Measurements from ENCODE around the gene ST3GAL3. TPM values are rescaled to one million over a fixed set of nuclear protein-coding genes. Genes with fewer than 3 reads are reported as not detected.

ST3GAL3 gene
- total RNA-seq, 1 donor from 2014 or later: 11.2 TPM

GRCh38 chr1:43935711-43936427, 228.5 kb downstream of the ST3GAL3 start:
- DNase-seq (ENCODE audit: low spot score) (no peak), ATAC-seq (no peak)

- ATAC-seq: peak; percentile 54
- DNase-seq (ENCODE audit: low spot score): no peak
Observed at GRCh38 chr1:43936431-43937151, 229.3 kb downstream of the ST3GAL3 start.

- ATAC-seq (no peak), DNase-seq (ENCODE audit: low spot score) (no peak)
Observed at GRCh38 chr1:43937179-43937865, 230.0 kb downstream of the ST3GAL3 start.

GRCh38 chr1:43938383-43938782, 231.0 kb downstream of the ST3GAL3 start:
- DNase-seq (ENCODE audit: low spot score): no peak
- no peak for ATAC-seq

- ATAC-seq (no peak), DNase-seq (ENCODE audit: low spot score) (no peak)
Observed at GRCh38 chr1:43938892-43939587, 231.7 kb downstream of the ST3GAL3 start.

GRCh38 chr1:43942411-43942810, 235.1 kb downstream of the ST3GAL3 start:
- no peak for ATAC-seq
- no peak for DNase-seq (ENCODE audit: low spot score)

GRCh38 chr1:43944860-43945259, 237.5 kb downstream of the ST3GAL3 start:
- DNase-seq (ENCODE audit: low spot score): no peak
- ATAC-seq: no peak

GRCh38 chr1:43945674-43946235, 238.4 kb downstream of the ST3GAL3 start:
- DNase-seq (ENCODE audit: low spot score): no peak
- no peak for ATAC-seq

GRCh38 chr1:43946236-43947060, 239.1 kb downstream of the ST3GAL3 start, which contains the start of gene IPO13:
Gene IPO13, plus strand, starts transcription at chr1:43946950. Its CDS starts 651 bp downstream, at chr1:43947601.
- ATAC-seq (peak; percentile 96), DNase-seq (ENCODE audit: low spot score) (peak; percentile 97)

GRCh38 chr1:43947061-43947873, 239.9 kb downstream of the ST3GAL3 start:
- DNase-seq (ENCODE audit: low spot score) (peak; percentile 55), ATAC-seq (no peak)

- DNase-seq (ENCODE audit: low spot score) (no peak), ATAC-seq (no peak)
Observed at GRCh38 chr1:43947874-43948437, 240.6 kb downstream of the ST3GAL3 start.

GRCh38 chr1:43949678-43950077, 242.3 kb downstream of the ST3GAL3 start:
- no peak for DNase-seq (ENCODE audit: low spot score)

GRCh38 chr1:43951021-43951985, 244.0 kb downstream of the ST3GAL3 start:
- DNase-seq (ENCODE audit: low spot score) (no peak), ATAC-seq (no peak)

More at GRCh38 chr1:43949678-43950077, 242.3 kb downstream of the ST3GAL3 start:
- no peak for ATAC-seq

- no peak for DNase-seq (ENCODE audit: low spot score)
- no peak for ATAC-seq
Observed at GRCh38 chr1:43952731-43953346, 245.5 kb downstream of the ST3GAL3 start.

- DNase-seq (ENCODE audit: low spot score): no peak
- ATAC-seq: no peak
Observed at GRCh38 chr1:43953361-43953760, 246.0 kb downstream of the ST3GAL3 start.

GRCh38 chr1:43954036-43954435, 246.7 kb downstream of the ST3GAL3 start:
- ATAC-seq (no peak), DNase-seq (ENCODE audit: low spot score) (no peak)

GRCh38 chr1:43956234-43956633, 248.9 kb downstream of the ST3GAL3 start:
- DNase-seq (ENCODE audit: low spot score): no peak
- ATAC-seq: no peak
